ENCODE data around the gene SPDYE6.

SPDYE6 gene

GRCh38 chr7:102392330-102392729, 36.1 kb upstream of the SPDYE6 start:
- TF ChIP-seq SIN3A (IDR thresholded peaks at IDR 0.05; ENCODE audit: borderline replicate concordance, insufficient read depth, low read length): no peak
- no peak for TF ChIP-seq TAF1 (IDR thresholded peaks at IDR 0.05; ENCODE audit: borderline replicate concordance, insufficient read depth, low read length)
- no peak for TF ChIP-seq REST (IDR thresholded peaks at IDR 0.05; ENCODE audit: insufficient read depth in 1 of 2, low read depth in 2 of 2, low read length in 2 of 2)
- TF ChIP-seq POLR2AphosphoS5 (IDR thresholded peaks at IDR 0.05; ENCODE audit: low read depth, low read length): no peak
- TF ChIP-seq FOXP2 (optimal IDR thresholded peaks at IDR 0.05; ENCODE audit: borderline replicate concordance, extremely low read depth, extremely low read length, insufficient read depth): no peak

GRCh38 chr7:102390697-102391484, 34.6 kb upstream of the SPDYE6 start:
- no peak for TF ChIP-seq REST (IDR thresholded peaks at IDR 0.05; ENCODE audit: insufficient read depth in 1 of 2, low read depth in 2 of 2, low read length in 2 of 2)
- no peak for TF ChIP-seq POLR2AphosphoS5 (IDR thresholded peaks at IDR 0.05; ENCODE audit: low read depth, low read length)
- no peak for TF ChIP-seq FOXP2 (optimal IDR thresholded peaks at IDR 0.05; ENCODE audit: borderline replicate concordance, extremely low read depth, extremely low read length, insufficient read depth)
- TF ChIP-seq TAF1 (IDR thresholded peaks at IDR 0.05; ENCODE audit: borderline replicate concordance, insufficient read depth, low read length): no peak
- no peak for TF ChIP-seq SIN3A (IDR thresholded peaks at IDR 0.05; ENCODE audit: borderline replicate concordance, insufficient read depth, low read length)

GRCh38 chr7:102389810-102390209, 33.6 kb upstream of the SPDYE6 start:
- TF ChIP-seq REST (IDR thresholded peaks at IDR 0.05; ENCODE audit: insufficient read depth in 1 of 2, low read depth in 2 of 2, low read length in 2 of 2) (no peak), SIN3A (IDR thresholded peaks at IDR 0.05; ENCODE audit: borderline replicate concordance, insufficient read depth, low read length) (no peak), POLR2AphosphoS5 (IDR thresholded peaks at IDR 0.05; ENCODE audit: low read depth, low read length) (no peak), TAF1 (IDR thresholded peaks at IDR 0.05; ENCODE audit: borderline replicate concordance, insufficient read depth, low read length) (no peak), FOXP2 (optimal IDR thresholded peaks at IDR 0.05; ENCODE audit: borderline replicate concordance, extremely low read depth, extremely low read length, insufficient read depth) (no peak)

GRCh38 chr7:102387064-102387463, 30.8 kb upstream of the SPDYE6 start:
- TF ChIP-seq SIN3A (IDR thresholded peaks at IDR 0.05; ENCODE audit: borderline replicate concordance, insufficient read depth, low read length) (no peak), FOXP2 (optimal IDR thresholded peaks at IDR 0.05; ENCODE audit: borderline replicate concordance, extremely low read depth, extremely low read length, insufficient read depth) (no peak), TAF1 (IDR thresholded peaks at IDR 0.05; ENCODE audit: borderline replicate concordance, insufficient read depth, low read length) (no peak), REST (IDR thresholded peaks at IDR 0.05; ENCODE audit: insufficient read depth in 1 of 2, low read depth in 2 of 2, low read length in 2 of 2) (no peak)

Measured in PFSK-1 (cell line).